ENCODE results near the gene RHBDL3.
"Not testable (repeated sequence)": the region's sequence is repeated elsewhere in the genome, so short reads cannot be mapped to it uniquely, and the experiment has no call there.

The RHBDL3 gene

DNA sequence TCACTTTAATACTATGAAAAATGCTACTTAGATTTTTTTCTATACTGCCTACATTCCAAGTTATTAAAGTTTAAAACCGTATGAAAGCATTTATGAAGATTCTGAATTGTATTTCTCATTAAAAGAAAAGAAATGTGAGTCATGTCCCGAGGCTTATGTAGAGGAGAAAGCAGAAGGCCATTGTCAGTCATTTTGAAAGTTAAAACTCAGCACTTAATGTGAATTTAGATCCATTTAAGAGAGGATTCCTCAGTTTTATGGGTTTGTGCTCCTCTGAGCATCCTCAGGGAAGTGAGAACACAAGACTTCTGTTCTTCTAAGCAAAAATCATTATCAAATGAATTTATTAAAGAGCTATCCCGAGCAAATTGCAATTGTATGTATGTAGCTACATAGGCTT is 64.5 kb downstream of the RHBDL3 start:
- DNase-seq: peak; percentile 50

DNA sequence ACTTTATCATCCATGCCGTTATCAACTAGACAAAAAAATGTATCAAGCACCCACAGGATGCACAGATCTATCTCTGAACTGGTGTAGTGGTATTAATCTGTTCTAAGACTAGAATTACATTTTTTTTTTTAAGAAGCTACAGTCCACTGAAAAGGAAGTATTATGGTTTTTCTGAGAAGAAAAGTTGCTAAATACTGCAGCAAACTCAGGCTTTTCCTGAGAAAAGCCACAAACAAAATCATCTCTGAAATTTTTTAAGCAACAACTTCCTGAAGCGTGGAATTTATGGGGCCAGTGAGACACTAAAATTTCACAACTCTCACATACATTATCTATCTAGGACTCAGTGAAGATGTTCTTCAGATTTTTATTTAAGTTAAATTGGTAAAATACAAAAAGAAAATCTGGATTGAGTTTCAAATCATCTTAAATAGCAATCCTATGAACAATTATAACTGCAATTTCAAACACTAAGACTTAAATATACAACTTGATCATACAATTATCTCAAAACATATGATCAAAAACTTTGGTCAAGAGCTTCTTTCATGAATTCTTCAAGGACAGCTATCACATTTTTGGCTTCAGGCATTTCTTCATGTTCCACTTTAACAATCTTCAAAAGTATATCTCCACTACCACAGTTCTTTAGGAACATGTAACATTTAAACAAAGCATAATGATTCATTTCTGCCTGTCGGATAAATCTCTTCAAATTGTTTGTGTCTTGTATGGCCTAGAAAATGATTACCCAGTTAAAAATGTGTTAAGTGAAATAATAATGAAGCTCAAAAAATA is 65.8 kb downstream of the RHBDL3 start:
- DNase-seq: peak; percentile 73

DNA sequence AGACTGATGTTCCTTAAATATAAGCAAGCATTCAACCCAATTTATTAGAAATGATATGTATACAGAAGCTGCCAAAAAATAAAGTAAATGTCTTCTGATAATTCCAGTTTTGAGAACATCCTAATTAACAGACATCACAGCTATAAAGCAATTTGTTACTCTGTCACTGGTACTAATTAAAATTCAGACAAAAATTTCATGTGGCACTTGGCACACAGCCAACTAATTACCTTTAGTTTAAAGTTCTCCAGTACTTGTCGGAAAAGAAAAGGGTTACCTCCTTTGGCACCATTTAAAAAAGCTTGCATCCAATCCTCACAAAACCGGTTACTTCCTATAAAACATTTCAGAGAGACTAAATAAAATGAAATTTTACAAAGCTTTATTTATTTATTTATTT is 67.6 kb downstream of the RHBDL3 start:
- no peak for DNase-seq

DNA sequence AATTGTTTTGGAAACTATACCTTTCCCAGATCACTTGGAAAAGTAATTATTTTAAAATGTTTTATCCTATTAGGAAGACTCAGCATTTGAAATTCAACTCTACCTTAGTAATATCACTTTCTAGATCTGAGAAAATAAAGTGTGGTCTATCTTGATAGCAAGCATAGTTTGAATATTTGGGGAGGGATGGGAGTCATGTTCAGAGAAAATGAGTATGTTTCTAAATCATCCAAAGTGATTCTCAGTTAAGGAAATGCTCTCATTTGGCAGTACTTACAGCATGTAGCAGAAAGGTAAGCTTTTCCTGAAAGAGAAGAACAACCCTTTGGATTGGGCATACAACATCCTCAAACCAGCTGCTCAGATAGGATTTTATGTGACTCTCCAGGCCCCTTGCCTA is 69.4 kb downstream of the RHBDL3 start:
- DNase-seq: no peak

DNA sequence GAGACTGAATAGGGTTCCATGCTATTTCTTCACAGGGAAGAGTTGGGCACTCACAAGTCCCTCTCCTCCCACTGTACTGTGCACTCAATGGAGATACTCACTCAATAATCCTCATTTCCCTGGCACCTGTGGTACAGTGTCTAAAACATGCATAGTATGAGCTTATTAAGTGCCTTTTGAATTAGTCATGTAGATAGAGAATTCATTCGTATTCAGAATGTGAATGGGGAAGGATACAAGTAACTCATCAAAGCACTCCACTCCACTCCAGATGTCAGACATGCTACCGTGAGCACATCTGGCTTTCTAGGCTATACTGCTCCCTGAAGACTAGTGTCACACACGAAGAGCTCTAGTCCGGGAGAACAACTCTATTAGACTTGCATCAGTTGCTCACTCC is 70.1 kb downstream of the RHBDL3 start:
- no peak for DNase-seq

DNA sequence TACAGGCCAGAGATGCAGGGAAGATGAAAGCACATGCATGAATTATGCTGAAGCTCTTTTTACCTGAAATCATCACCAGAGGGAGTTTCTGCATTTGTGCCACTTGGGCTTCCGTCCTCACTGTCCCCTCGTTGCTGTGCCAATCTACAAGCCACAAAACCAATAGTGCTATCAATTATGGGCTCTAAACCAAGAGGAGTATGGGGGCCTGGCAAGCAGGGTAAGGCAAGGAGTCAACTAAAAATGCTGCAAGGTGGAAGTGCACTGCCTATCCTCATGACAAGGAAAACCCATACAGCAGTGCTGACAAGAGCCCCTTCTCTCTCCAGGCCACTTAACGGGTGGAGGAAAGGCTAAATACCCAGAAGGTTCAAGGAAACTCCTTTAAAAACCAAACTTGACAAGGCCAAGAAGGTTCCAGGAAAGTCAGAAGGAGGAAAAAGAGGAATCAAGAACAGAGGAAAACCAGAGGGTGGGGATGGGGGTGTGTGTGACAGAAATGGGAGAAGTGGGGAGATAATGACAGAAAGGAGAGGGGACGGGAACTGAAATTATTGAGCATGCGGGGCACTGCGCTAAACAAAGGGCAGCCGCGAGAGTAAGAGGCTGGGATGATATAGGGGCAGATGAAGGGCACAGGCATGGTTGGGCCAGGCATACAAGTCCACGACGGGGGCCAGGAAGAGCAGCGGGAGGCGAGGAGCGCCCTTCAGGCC is 75.7 kb downstream of the RHBDL3 start:
- DNase-seq: peak; percentile 72

DNA sequence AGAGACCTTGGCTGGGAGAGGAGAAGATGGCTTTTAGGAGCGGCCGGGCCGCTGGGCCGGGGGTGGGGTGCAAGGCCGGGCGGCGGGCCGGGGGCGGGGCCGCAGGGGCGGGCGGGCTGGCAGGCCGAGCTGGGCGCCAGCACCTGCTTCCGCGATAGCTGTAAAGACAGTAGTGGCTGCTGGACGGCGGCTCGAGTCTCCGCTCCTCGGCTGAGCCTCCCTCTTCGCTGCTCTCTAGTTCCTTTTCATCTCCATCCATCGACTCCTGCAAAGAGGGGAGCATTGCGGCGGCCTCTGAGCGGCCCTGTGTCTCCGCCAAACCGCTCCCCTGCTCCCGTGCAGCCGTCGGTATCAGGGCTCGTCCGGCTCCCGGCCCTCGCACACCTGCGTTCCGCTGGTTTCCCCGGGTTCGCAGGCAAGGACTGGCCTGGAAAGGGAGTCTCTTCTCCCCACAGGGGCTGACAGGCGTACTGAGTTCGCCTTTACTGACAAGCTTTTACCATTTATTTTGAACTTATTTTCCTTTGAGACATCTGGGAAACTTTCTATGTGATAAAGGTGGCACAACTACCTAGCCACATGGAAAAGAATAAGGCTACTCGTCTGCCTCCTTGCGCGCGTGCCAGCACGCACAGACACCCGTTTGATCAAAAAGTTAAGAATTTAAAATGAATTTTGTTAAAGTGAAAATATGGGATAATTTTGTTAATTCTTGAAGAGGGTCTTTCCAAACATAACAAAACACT is 76.4 kb downstream of the RHBDL3 start, which contains the start of gene C17orf75:
Gene C17orf75 (minus strand): TSS at position 317 of the 746 bp plus-strand sequence. CDS start 34 bp downstream, at position 283.
- peak; percentile 85 for DNase-seq

DNA sequence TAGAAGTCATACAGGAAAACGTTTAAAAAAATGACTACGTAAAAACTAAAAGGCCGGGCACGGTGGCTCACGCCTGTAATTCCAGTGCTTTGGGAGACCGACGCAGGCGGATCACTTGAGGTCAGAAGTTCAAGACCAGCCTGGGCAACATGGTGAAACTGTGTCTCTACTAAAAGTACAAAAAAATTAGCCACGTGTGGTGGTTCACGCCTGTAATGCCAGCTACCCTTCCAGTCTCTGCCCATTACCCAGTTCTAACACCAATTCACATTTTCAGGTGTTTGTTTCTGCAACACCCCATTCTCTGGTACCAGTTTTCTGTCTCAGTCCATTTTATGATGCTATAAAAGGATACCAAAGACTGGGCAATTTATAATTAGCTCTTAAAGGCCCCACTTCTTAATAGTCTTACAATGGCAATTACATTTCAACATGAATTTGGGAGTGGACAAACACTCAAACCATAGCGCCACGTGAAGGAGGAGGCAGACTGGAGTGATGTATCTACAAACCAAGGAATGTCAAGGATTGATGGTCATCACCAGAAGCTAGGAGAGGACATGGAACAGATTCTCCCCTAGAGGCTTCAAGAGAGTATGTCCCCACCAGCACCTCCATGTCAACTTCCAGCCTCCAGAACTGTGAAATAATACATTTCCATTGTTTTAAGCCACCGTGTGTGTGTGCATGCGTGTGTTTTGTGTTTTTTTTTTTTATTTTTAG is 77.1 kb downstream of the RHBDL3 start:
- DNase-seq: no peak

DNA sequence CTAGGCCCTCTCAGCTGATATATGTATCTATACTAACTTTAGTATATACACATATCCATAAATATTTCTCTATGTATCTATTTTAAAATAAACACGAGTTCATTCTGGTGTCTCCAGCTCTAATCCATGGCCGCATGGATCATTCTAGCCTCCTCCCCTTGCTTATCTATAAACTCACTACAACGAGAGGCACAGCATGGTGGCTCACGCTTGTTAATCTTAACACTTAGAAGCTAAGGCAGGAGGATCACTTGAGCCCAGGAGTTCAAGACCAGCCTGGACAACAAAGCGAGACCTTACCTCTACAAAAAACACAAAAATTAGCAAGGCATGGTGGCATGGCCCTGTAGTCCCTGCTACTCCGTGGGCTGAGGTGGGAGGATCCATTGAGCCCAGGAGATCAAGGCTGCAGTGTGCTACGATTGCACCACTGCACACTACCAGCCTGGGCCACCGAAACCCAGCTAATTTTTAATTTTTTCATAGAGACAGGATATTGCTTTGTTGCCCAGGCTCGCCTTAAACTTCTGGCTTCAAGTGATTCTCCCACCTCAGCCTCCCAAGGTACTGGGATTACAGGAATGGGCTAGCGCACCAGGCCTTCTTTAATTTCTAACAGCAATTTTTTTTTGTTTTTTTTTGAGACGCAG is 80.4 kb downstream of the RHBDL3 start:
- no peak for DNase-seq

DNA sequence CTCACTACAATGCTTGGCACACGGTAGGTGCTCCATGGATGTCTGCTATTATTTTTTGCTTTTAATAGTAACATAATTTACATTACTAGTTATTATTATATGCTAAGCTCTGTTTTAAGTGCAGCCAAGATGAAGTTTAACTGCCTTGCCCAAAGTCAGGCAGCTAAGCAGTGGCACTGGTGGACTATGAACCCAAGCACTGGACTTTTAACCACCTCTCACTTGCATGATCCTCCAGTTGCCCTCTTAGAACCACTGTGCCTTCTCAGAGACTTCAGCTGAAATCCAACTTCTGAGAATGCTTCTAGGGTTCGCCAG is 82.8 kb downstream of the RHBDL3 start:
- DNase-seq: no peak

DNA sequence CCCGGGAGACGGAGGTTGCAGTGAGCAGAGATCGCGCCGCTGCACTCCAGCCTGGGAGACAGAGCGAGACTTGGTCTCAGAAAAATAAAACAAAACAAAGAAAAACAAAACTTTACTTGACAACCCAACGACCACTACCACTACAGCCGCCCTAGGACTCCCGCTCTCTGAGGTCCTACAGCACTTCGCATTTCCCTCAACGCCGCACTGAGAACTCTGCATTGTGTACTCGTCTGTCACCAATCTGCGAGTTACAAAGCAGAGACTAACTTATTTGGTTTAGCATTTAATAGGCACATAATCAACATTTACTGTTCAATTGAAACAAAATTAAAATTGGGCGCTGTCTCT is 83.8 kb downstream of the RHBDL3 start:
- DNase-seq: no peak

DNA sequence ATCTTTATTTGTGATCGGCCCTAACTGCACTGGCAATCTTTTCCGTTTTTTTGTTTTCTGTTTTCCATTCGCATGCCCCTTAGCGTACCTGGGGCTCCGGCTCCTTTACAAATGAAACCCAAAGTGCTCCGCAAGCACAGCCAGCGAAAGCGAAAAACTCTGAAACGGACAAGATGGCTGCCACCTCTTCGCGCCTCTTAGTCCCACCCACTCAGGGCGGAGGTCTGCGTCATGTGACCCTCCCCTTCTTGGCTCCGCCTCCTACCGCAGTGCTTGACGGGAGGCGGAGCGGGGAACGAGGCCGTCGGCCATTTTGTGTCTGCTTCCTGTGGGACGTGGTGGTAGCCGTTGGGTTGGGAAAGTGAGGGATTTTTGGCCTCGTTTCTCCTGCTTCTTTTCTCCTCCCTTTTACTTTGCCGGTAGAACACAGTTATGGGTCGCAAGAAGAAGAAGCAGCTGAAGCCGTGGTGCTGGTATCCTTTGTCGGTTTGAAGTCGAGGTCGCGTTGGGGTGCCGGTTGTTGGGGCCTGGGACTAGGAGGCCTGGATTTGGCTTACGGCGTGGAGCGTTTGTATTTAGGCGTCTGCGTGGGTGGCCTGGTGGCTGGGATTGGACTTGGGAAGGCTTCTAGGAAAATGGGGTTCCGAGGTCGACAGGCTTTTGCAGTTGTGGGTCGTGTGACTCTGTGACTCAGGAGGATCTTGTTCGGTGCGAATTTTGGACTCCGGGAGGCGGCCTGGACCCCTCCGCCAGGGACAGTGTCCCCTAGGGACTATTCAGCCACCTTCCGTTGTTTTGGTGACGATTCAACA is 84.4 kb downstream of the RHBDL3 start, which contains the start of gene ZNF207:
Gene ZNF207 (plus strand): TSS at position 304 of the 812 bp plus-strand sequence. CDS start 129 bp downstream, at position 433.
- DNase-seq: peak; percentile 97

DNA sequence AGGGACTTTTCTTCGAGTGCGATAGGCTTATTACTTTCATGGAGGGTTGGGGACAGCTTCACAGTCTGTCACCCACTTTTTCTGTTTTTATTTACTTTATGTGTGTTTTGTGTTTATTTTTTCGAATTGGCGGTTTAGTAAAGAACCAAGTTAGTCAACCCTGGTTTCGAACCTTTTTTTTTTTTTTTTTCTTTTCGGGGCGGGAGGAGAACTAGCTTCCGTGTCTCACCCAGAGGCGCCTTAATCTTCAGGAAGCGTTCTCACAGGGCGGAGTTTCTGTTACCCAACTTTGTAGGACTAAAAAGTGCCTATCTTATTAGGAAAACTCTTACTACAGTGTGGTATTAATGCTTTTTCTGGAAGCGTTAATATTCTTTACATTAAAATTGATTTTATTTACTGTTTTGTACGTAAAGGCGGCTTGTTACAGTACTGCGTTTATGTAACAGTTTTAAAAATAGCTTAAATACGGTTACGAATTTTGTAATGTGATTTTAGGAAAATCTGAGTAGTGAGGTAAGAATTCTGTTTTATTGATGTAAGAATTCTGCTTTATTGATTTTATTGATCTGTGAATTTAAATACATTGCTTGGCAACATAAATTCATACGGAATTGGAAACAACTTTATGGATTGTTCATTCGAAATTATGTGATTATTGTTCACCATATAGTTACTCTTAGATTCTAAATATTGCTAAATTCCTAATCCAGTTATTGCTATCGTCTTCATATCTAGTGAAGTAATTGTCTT is 85.2 kb downstream of the RHBDL3 start:
- peak; percentile 60 for DNase-seq

DNA sequence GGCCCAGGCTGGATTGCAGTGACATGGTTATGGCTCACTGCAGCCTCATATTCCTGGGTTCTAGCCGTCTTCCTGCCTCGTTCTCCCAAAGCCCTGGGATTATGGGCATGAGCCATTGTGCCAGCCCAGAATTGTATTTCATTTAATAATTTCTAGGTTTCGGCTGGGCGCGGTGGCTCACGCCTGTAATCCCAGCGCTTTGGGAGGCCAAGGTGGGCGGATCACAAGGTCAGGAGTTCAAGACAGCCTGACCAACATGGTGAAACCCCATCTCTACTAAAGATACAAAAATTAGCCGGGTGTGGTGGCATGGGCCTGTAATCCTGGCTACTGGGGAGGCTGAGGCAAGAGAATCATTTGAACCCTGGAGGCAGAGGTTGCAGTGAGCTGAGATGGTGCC is 87.1 kb downstream of the RHBDL3 start:
- DNase-seq: not testable (repeated sequence)

DNA sequence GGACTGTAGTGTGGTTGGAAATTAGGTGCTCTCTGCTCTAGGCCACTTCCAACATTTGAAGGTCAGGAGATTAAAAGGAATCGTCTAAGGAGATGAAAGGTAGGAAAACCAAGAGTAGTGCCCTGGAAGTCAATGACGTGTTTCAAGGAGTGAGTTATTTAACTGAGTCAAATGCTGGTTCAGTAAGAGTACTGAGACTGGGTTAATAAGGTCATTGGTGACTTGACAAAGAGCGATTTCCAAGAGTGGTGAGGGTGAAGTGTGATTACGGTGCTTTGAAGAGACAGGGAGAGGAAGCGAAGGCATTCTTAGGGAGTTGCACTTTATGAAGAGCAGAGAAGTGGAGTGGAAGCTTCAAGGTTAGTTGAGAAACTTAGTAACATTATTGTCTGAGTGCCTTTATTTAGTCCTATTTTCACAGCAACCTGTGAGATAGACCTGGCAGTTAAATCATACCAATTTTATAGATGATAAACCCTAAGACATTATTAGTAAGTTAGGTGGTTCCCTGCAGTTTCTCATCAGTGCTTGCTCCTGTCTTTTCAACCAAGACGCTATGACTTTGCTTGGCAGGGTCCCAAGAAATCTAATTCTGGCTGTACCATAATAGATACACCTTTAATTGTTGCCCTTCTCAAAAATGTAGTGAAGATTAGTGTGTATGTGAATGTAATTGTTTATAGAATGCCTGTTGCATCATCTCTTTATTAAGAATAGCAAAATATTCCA is 90.2 kb downstream of the RHBDL3 start:
- no peak for DNase-seq

DNA sequence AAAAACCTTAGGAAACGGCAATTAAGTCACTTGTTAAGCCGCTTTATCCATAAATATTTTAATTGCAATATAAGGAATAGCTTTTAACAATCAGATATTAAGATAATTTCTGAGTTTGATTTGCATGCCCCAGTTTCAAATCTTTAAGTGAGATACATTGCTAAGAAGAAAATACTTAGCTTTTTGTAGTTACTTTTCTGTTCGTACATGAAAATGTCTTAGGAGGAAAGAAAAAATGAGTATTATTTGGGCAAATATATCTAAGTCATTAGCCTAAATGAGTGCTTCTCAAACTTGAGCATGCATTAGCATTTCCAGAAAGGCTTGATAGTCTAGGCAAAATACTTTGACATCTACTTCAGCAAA is 90.7 kb downstream of the RHBDL3 start:
- no peak for DNase-seq

DNA sequence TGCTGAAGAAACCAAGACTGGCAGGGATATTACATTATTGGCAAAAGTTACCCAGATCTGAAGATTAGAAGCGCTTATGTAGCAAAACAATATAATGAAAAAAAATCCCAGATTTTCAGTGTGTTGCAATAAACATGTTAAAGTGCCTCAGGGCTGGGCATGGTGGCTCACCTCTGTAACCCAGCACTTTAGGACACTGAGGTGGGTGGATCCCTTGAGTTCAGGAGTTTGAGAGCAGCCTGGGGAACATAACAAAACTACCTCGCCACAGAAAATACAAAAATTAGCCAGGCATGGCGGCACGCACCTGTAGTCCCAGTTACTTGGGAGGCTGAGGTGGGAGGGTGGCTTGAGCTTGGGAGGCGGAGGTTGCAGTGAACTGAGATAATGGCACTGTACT is 91.1 kb downstream of the RHBDL3 start:
- no peak for DNase-seq

DNA sequence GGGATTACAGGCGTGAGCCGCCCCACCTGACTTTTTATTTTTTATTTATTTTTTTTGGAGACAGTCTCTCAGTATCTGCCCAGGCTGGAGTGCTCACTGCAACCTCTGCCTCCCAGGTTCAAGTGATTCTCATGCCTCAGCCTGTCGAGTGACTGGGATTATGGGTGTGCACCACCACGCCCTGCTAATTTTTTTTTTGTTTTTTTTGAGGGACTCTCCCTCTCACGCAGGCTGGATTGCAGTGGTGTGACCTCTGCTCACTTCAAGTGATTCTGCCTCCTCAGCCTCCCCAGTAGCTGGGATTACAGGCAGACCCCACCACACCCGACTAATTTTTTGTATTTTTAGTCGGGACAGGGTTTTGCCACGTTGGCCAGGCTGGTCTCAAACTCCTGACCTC is 92.0 kb downstream of the RHBDL3 start:
- no peak for DNase-seq

DNA sequence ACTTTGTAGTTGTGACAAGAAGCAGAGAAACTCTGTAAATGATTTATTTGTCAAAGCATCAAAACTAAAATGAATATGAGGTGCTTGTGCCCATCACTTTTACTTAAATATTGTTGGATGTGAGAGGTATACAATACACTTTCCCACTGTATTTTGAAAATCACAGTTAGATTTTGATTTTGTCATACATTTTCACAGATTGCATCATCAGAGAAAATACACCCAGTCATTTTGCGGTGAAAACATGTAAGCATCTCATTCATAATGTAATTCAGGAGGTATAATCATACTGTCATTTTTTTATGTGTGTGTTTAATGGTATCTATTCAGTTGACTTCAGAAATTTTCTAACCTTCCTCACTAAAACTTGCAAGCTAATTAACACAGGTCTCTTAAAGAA is 95.6 kb downstream of the RHBDL3 start:
- no peak for DNase-seq

DNA sequence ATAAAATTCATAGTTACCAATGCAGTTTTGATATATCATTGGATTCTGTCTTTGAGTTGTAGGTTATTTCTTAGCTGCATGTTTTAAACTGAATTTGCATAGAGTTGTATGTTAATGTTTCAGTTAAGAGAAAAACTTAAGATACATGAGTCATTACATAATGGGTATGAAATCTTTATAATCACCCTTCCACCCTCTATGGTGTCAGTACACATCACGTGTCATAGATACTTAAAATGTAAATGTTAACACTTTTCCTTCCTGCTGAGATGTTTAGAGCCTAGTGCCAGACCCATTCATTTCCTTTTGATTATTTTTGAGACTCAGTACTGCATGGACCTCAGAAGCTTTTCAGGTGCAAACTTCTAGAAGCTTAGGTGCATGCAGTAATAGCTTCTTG is 104.8 kb downstream of the RHBDL3 start:
- DNase-seq: no peak

Measured in activated CD4-positive, alpha-beta T cell treated with anti-CD3 and anti-CD28 coated beads, Interleukin-2, amount 50 U/mL, for 16 hours (primary cell).